Ascending aorta (tissue), 2 donors: ENCODE measurements around the gene FOXJ3. TPM values are rescaled to one million over a fixed set of nuclear protein-coding genes. Genes with fewer than 3 reads are reported as not detected.

Source experiments
- DNase-seq, 2 donors: peaks; one replicate each; pipeline ENCODE4 v3.0.0-alpha.2; 2019; ENCODE audit warnings: low spot score in 2 of 2
- H3K27ac ChIP-seq, 2 donors: fragments of 200-600 bp; sonication (generic); one replicate each; pipeline ENCODE4 v1.5.1; 2016 to 2017; ENCODE audit warnings: mild to moderate bottlenecking in 1 of 2
- H3K27me3 ChIP-seq: fragments of 200-600 bp; sonication (generic); one replicate; pipeline ENCODE4 v1.5.1; 2017
- H3K36me3 ChIP-seq, 2 donors: fragments of 200-600 bp; sonication (generic); one replicate each; pipeline ENCODE4 v1.5.1; 2016
- H3K4me1 ChIP-seq, 2 donors: fragments of 200-600 bp; sonication (generic); one replicate each; pipeline ENCODE4 v1.5.1; 2016 to 2017; ENCODE audit warnings: mild to moderate bottlenecking in 1 of 2
- H3K4me3 ChIP-seq, 2 donors: fragments of 200-600 bp; sonication (generic); one replicate each; pipeline ENCODE4 v1.5.1; 2016 to 2017; ENCODE audit warnings: mild to moderate bottlenecking in 1 of 2
- H3K9me3 ChIP-seq, 2 donors: fragments of 200-600 bp; sonication (generic); one replicate each; pipeline ENCODE4 v1.5.1; 2016
- intact Hi-C: fragments of 100-400 bp; cut with DNase I; formaldehyde crosslinking; loops from one replicate; pipeline ENCODE4 v1.15.1; 2023
- total RNA-seq: library from RNA; depleted of rRNA; stranded (reverse); fragments of >200 nt; gene quantifications from one replicate; pipeline ENCODE4 v1.1.0, GENCODE V29; 2016
- TF ChIP-seq, protein P1 (sequence below), 3 experiments: fragments of 200-600 bp in 2 of 3; fragments of 450-650 bp in 1 of 3; sonication (generic) in 2 of 3; IDR thresholded peaks; one replicate each; pipeline ENCODE4 v1.5.1; 2016 to 2019; ENCODE audit warnings: antibody characterized with exemption in 3 of 3, mild to moderate bottlenecking in 1 of 3, moderate library complexity in 1 of 3

FOXJ3 gene
- total RNA-seq, 1 donor from 2014 or later: 62.8 TPM

- H3K9me3 ChIP-seq: no peaks in the 10 kb centered on the region
- DNase-seq: no peak
- no peaks in the 10 kb centered on the region for H3K36me3 ChIP-seq
- H3K4me1 ChIP-seq: no peaks in the 10 kb centered on the region
- no peaks in the 10 kb centered on the region for H3K27me3 ChIP-seq
- no peak overlapping the region for H3K4me3 ChIP-seq
- TF ChIP-seq, protein P1, sequence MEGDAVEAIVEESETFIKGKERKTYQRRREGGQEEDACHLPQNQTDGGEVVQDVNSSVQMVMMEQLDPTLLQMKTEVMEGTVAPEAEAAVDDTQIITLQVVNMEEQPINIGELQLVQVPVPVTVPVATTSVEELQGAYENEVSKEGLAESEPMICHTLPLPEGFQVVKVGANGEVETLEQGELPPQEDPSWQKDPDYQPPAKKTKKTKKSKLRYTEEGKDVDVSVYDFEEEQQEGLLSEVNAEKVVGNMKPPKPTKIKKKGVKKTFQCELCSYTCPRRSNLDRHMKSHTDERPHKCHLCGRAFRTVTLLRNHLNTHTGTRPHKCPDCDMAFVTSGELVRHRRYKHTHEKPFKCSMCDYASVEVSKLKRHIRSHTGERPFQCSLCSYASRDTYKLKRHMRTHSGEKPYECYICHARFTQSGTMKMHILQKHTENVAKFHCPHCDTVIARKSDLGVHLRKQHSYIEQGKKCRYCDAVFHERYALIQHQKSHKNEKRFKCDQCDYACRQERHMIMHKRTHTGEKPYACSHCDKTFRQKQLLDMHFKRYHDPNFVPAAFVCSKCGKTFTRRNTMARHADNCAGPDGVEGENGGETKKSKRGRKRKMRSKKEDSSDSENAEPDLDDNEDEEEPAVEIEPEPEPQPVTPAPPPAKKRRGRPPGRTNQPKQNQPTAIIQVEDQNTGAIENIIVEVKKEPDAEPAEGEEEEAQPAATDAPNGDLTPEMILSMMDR (IDR thresholded peaks at IDR 0.05): no peak
- intact Hi-C loops: no loop called here
- no peak overlapping the region for H3K27ac ChIP-seq
Observed at GRCh38 chr1:42250164-42250563, 84.9 kb downstream of the FOXJ3 start.

GRCh38 chr1:42240966-42241755 lies 93.9 kb downstream of the FOXJ3 start:
- no peak overlapping the region for H3K27ac ChIP-seq
- H3K4me1 ChIP-seq: no peaks in the 10 kb centered on the region
- intact Hi-C loops: no loop called here
- TF ChIP-seq, protein P1 (IDR thresholded peaks at IDR 0.05): no peak
- no peak overlapping the region for H3K4me3 ChIP-seq
- H3K27me3 ChIP-seq: no peaks in the 10 kb centered on the region
- H3K36me3 ChIP-seq: no peaks in the 10 kb centered on the region
- H3K9me3 ChIP-seq: peaks cover 0 to 19% of the 10 kb centered on the region in 2 donors
- no peak for DNase-seq

DNA sequence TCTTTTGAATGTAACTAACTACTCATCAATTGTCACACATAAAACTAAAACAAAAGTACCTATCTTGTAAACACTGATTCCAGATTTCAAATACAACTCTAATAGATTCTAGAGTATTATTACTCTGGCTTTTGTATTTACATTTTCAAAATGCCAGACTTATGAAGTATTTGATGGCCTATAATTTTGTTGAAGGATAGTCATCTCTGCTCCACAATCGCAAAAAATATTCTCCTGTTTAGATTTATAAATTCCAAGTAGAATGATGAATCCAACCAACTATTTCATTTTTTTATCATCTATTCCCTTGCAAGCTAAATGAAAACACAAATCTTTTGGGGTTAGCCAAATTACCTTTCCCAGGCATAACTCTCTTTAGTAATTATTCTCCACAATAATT lies 95.5 kb downstream of the FOXJ3 start:
- intact Hi-C loops: no loop called here
- no peak overlapping the region for H3K27ac ChIP-seq
- DNase-seq: no peak
- no peak overlapping the region for H3K4me3 ChIP-seq
- TF ChIP-seq, protein P1 (IDR thresholded peaks at IDR 0.05): no peak
- no peaks in the 10 kb centered on the region for H3K27me3 ChIP-seq
- H3K36me3 ChIP-seq: no peaks in the 10 kb centered on the region
- no peaks in the 10 kb centered on the region for H3K4me1 ChIP-seq
- H3K9me3 ChIP-seq: peaks cover 0 to 19% of the 10 kb centered on the region in 2 donors

GRCh38 chr1:42239041-42239440 lies 96.0 kb downstream of the FOXJ3 start:
- H3K9me3 ChIP-seq: peaks cover 0 to 19% of the 10 kb centered on the region in 2 donors
- H3K27ac ChIP-seq: no peak overlapping the region
- no peak overlapping the region for H3K4me3 ChIP-seq
- TF ChIP-seq, protein P1 (IDR thresholded peaks at IDR 0.05): no peak
- H3K27me3 ChIP-seq: no peaks in the 10 kb centered on the region
- DNase-seq: no peak
- no peaks in the 10 kb centered on the region for H3K36me3 ChIP-seq
- intact Hi-C loops: no loop called here
- no peaks in the 10 kb centered on the region for H3K4me1 ChIP-seq

GRCh38 chr1:42231253-42231652 lies 103.8 kb downstream of the FOXJ3 start:
- H3K9me3 ChIP-seq: no peaks in the 10 kb centered on the region
- TF ChIP-seq, protein P1 (IDR thresholded peaks at IDR 0.05): no peak
- H3K27ac ChIP-seq: no peak overlapping the region
- H3K4me1 ChIP-seq: peaks cover 0 to 3% of the 10 kb centered on the region in 2 donors
- H3K4me3 ChIP-seq: no peak overlapping the region
- H3K27me3 ChIP-seq: no peaks in the 10 kb centered on the region
- no peaks in the 10 kb centered on the region for H3K36me3 ChIP-seq
- DNase-seq: no peak
- intact Hi-C loops: no loop called here
